Nephron progenitor cell (in vitro differentiated cells): Measurements from ENCODE around the gene SPAG6.

Source experiments
- DNase-seq: peaks from one replicate; pipeline ENCODE4 v3.0.0; 2021
- H3K27ac Mint-ChIP-seq: 2 replicates; pipeline ENCODE4 v1.8.0; 2021; ENCODE audit warnings: mild to moderate bottlenecking, moderate library complexity, mixed read lengths
- H3K27me3 Mint-ChIP-seq: 2 replicates; pipeline ENCODE4 v1.8.0; 2021; ENCODE audit warnings: mild to moderate bottlenecking, low read depth, mixed read lengths; ENCODE audit not compliant: poor library complexity
- H3K36me3 Mint-ChIP-seq: 2 replicates; pipeline ENCODE4 v1.8.0; 2021; ENCODE audit warnings: low read depth, mixed read lengths
- H3K4me1 Mint-ChIP-seq: 2 replicates; pipeline ENCODE4 v1.8.0; 2021; ENCODE audit warnings: mixed read lengths
- H3K4me3 Mint-ChIP-seq: 2 replicates; pipeline ENCODE4 v1.8.0; 2021; ENCODE audit warnings: mild to moderate bottlenecking, moderate library complexity, mixed read lengths
- H3K9me3 Mint-ChIP-seq: 2 replicates; pipeline ENCODE4 v1.8.0; 2021; ENCODE audit warnings: mild to moderate bottlenecking, moderate library complexity, mixed read lengths
- TF ChIP-seq, protein P1 (sequence below): fragments of 200-600 bp; sonication (generic); IDR thresholded peaks from 2 replicates; pipeline ENCODE4 v1.5.0; 2021; ENCODE audit warnings: antibody characterized with exemption

The SPAG6 gene

DNA sequence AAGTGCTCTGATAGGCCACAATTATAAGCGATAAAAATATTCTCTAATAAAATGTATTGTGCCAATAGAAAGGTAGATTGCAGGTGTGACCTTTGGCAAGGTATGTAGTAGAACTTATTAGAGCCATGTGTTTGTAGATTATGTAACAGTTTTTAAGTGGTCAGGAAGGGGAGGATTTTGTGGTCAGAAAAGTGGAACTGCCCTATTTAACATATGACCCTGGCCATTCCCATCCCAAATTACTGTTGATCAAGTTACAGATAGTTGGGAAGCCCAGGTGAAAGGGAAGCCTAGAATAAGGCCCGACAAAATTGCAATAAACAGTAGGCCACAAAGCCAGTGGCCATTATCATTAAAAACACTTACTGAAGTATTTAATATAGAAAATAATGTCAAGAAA, 89.2 kb downstream of the SPAG6 start:
- no peak overlapping the region for H3K4me3 Mint-ChIP-seq
- DNase-seq = no peak
- no peaks in the 10 kb centered on the region for H3K9me3 Mint-ChIP-seq
- TF ChIP-seq, protein P1, sequence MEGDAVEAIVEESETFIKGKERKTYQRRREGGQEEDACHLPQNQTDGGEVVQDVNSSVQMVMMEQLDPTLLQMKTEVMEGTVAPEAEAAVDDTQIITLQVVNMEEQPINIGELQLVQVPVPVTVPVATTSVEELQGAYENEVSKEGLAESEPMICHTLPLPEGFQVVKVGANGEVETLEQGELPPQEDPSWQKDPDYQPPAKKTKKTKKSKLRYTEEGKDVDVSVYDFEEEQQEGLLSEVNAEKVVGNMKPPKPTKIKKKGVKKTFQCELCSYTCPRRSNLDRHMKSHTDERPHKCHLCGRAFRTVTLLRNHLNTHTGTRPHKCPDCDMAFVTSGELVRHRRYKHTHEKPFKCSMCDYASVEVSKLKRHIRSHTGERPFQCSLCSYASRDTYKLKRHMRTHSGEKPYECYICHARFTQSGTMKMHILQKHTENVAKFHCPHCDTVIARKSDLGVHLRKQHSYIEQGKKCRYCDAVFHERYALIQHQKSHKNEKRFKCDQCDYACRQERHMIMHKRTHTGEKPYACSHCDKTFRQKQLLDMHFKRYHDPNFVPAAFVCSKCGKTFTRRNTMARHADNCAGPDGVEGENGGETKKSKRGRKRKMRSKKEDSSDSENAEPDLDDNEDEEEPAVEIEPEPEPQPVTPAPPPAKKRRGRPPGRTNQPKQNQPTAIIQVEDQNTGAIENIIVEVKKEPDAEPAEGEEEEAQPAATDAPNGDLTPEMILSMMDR = no peak
- H3K27me3 Mint-ChIP-seq = peaks cover 4% of the 10 kb centered on the region
- H3K4me1 Mint-ChIP-seq = peaks cover 66% of the 10 kb centered on the region
- no peaks in the 10 kb centered on the region for H3K36me3 Mint-ChIP-seq
- H3K27ac Mint-ChIP-seq = no peak overlapping the region

DNA sequence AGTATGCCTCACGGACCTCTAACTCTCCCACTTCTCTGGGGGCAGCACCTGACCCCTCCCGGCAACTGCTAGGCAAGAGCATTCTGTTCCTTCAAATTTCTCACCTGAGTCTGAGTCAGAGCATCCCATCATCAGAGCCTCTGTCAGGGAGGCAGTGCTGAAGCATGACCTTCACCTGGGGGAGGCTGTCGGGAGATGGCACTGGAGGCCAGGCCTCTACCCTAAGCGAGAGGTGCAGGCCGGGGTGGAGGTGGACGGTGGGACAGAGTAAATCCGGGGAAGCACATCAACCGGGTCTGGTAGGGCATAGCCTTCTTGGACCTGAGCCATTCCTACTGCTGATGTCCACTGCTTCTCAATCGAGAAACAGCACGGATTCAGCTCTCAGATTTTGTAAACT, 90.4 kb downstream of the SPAG6 start:
- no peaks in the 10 kb centered on the region for H3K9me3 Mint-ChIP-seq
- H3K4me3 Mint-ChIP-seq = peak overlapping the region; percentile 39
- peaks cover 4% of the 10 kb centered on the region for H3K27me3 Mint-ChIP-seq
- no peak for DNase-seq
- TF ChIP-seq, protein P1 = no peak
- peaks cover 64% of the 10 kb centered on the region for H3K4me1 Mint-ChIP-seq
- H3K36me3 Mint-ChIP-seq = no peaks in the 10 kb centered on the region
- peak overlapping the region; percentile 50 for H3K27ac Mint-ChIP-seq

DNA sequence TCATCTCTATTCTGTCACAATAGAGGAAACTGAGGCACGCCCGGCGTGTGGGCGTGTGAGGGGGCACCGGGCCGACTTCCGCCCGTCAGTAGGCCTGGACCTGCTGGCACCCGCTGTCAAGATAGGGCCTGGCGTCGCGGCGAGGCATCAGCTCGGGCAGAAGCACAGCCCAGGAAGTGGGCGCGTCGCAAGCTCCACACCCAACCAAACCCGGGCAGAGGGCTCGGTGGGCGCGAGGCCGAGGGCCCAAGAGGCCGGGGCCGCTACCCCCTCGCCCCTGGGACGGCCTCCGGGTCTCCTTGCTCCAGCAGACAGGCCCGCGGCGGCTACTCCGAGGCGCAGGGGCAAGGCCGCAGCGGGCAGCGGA, 91.2 kb downstream of the SPAG6 start:
- no peaks in the 10 kb centered on the region for H3K36me3 Mint-ChIP-seq
- no peak overlapping the region for H3K27ac Mint-ChIP-seq
- peaks cover 4% of the 10 kb centered on the region for H3K27me3 Mint-ChIP-seq
- H3K4me1 Mint-ChIP-seq = peaks cover 62% of the 10 kb centered on the region
- DNase-seq = no peak
- H3K9me3 Mint-ChIP-seq = no peaks in the 10 kb centered on the region
- peak overlapping the region; percentile 85 for H3K4me3 Mint-ChIP-seq
- TF ChIP-seq, protein P1 = no peak

DNA sequence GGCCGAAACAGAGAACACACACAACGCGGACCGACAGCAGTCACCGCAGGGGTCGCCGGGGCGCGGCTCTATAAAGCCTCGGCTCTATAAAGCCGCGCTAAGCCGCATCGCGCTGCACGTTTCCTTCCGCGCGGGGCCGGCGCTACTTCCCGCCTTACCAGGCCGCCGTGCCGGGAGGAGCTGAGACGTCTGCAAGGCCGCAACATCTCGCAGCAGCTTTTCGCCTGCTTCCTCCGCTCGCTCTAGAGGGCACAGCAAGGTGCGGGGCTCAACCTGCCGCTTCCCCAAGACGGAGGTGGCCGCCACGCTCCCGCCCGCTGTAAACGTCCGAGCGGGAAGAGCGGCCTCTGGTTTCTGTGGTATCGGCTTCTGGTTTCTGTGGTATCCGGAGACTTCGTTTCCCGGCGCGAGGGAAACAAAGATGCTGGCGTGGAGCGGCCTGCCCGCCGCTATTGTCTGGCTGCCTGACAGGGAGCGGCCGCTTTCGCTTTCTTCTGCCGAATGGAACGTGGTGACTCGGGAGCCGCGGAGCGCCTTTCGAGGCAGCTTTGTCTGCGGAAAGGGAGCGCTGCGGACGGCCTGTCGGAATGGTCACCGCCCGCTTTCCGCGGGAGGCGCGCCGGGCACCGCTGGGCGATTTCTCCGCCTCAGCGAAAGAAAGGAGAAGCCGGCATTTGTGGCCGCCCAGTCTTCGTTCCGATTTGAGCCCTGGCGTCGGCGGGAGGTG, 91.8 kb downstream of the SPAG6 start:
- Mint-ChIP-seq H3K36me3 (no peaks in the 10 kb centered on the region), H3K4me1 (peaks cover 62% of the 10 kb centered on the region), H3K9me3 (no peaks in the 10 kb centered on the region), H3K27ac (peak overlapping the region; percentile 95), H3K4me3 (peak overlapping the region; percentile 85), H3K27me3 (peaks cover 4% of the 10 kb centered on the region)
- peak; percentile 86 for DNase-seq
- TF ChIP-seq, protein P1 = no peak

DNA sequence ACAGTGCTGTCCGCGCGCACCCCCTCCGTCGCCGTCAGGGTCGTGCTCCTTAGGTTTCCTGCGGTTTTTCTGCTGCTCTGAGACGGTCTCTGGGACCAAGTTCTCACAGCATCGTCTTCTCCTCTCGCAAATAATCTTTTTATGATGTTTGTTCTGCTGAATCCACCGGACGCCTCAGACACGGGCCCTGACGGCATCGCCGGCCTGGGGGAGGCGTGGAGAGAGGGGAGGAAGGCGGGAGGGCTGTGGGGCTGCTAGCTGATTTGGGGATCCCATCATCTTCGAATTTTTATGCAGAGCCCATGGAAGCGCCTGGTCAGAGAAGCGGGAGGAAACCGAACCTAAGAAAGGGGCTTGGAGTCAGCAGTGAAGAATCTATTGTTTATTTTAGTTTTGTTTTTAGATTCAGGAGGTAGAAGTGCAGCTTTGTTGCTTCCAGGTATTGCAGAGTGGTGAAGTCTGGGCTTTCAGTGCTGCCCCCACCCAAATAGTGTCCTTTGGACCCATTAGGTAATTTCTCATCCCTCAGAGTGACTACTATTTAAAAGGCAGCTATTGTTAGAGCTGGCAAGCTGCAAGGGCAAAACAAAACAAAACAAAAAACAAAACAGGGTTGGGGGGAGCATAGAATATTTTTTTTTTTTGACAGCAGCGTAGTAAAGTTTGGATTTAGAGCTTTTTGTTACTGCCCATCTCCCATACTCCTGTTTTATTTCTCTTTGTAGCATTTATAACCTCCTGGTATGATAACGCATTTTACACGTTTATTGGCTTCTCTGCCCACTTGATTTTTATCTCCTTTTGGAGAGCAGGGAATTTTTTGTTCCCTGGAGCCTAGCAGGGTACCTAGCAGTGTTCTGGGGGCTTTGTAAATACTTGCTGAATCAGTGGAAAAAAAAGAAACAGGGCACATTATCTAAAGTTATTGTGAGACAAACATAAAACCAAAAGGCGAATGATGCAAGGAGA, 92.6 kb downstream of the SPAG6 start:
- H3K27ac Mint-ChIP-seq = peak overlapping the region; percentile 95
- H3K9me3 Mint-ChIP-seq = no peaks in the 10 kb centered on the region
- H3K27me3 Mint-ChIP-seq = peaks cover 4% of the 10 kb centered on the region
- H3K4me1 Mint-ChIP-seq = peaks cover 62% of the 10 kb centered on the region
- TF ChIP-seq, protein P1 = no peak
- no peak for DNase-seq
- no peaks in the 10 kb centered on the region for H3K36me3 Mint-ChIP-seq
- peak overlapping the region; percentile 85 for H3K4me3 Mint-ChIP-seq
